Loucy (cell line): ENCODE measurements around the gene IL18RAP.

Experiments
- H2AFZ ChIP-seq: fragments of 200-600 bp; sonication (generic); 2 replicates; pipeline ENCODE4 v1.6.0; 2016; ENCODE audit warnings: antibody characterized with exemption, mild to moderate bottlenecking, low read length, moderate library complexity
- H3F3A ChIP-seq: fragments of 200-600 bp; 2 replicates; pipeline ENCODE4 v1.6.0; 2016; ENCODE audit warnings: antibody characterized with exemption, low read depth, mild to moderate bottlenecking
- H3K27me3 ChIP-seq: fragments of 200-600 bp; sonication (generic); 2 replicates; pipeline ENCODE4 v1.6.1; 2014; ENCODE audit warnings: low read length, mild to moderate bottlenecking; ENCODE audit not compliant: insufficient read depth, poor library complexity, severe bottlenecking
- H3K36me3 ChIP-seq: fragments of 200-600 bp; sonication (generic); 2 replicates; pipeline ENCODE4 v1.6.1; 2016; ENCODE audit warnings: low read length; ENCODE audit not compliant: insufficient read depth
- H3K4me1 ChIP-seq: fragments of 200-600 bp; sonication (generic); 2 replicates; pipeline ENCODE4 v1.5.1; 2014; ENCODE audit warnings: low read length, mild to moderate bottlenecking; ENCODE audit not compliant: insufficient read depth, poor library complexity, severe bottlenecking
- H3K4me2 ChIP-seq: fragments of 200-600 bp; sonication (generic); 2 replicates; pipeline ENCODE4 v1.6.0; 2014; ENCODE audit warnings: antibody characterized with exemption, low read length, low read depth, mild to moderate bottlenecking; ENCODE audit not compliant: poor library complexity, severe bottlenecking
- H3K4me3 ChIP-seq: fragments of 200-600 bp; sonication (generic); 2 replicates; pipeline ENCODE4 v1.5.1; 2014; ENCODE audit warnings: low read length, mild to moderate bottlenecking, mixed read lengths; ENCODE audit not compliant: poor library complexity, severe bottlenecking
- H3K79me2 ChIP-seq: fragments of 200-600 bp; sonication (generic); 2 replicates; pipeline ENCODE4 v1.6.1; 2014; ENCODE audit warnings: low read length; ENCODE audit not compliant: insufficient read depth
- H3K9ac ChIP-seq: fragments of 200-600 bp; sonication (generic); 2 replicates; pipeline ENCODE4 v1.6.0; 2014; ENCODE audit warnings: mild to moderate bottlenecking, low read depth, low read length, moderate library complexity; ENCODE audit not compliant: poor library complexity, severe bottlenecking
- H3K9me2 ChIP-seq: fragments of 200-600 bp; sonication (generic); replicated peaks from 2 replicates; pipeline ENCODE4 v1.6.1; 2016; ENCODE audit warnings: low read depth, low read length, mixed read lengths
- H3K9me3 ChIP-seq: fragments of 200-600 bp; sonication (generic); 2 replicates; pipeline ENCODE4 v1.6.1; 2014; ENCODE audit warnings: mild to moderate bottlenecking, antibody characterized with exemption, low read length, low read depth; ENCODE audit not compliant: insufficient read depth
- H4K20me1 ChIP-seq: fragments of 200-600 bp; sonication (generic); 2 replicates; pipeline ENCODE4 v1.6.0; 2014; ENCODE audit warnings: antibody characterized with exemption, low read length, mild to moderate bottlenecking; ENCODE audit not compliant: insufficient read depth, poor library complexity, severe bottlenecking
- EZH2phosphoT487 ChIP-seq: fragments of 200-600 bp; IDR thresholded peaks from 2 replicates; pipeline ENCODE4 v1.6.1; 2018; ENCODE audit warnings: antibody characterized with exemption, mild to moderate bottlenecking, moderate library complexity, borderline replicate concordance
- TF ChIP-seq, protein P1 (sequence below): fragments of 200-600 bp; sonication (generic); conservative IDR thresholded peaks from 2 replicates; pipeline ENCODE4 v1.5.1; 2014; ENCODE audit warnings: mild to moderate bottlenecking, antibody characterized with exemption, low read length

IL18RAP gene

DNA sequence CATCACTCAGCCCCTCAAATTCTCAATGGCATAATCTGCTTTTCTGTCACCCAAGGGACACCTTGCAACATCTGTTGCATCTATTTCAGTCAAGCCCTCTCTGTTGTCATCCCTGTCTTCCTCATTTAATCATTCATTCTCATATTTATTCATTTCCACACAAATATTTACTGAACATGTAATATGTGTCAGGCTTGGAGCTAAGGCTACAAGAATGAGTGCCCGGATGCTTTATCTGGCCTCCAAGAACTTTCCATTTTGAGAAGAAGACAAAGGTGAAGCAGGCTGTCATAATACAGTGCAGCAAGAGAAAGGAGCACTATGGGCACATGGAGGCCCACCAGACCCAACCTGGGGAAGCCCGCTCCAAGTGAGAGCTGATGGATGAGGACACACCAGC, 15.6 kb downstream of the IL18RAP start:
- H3K79me2 ChIP-seq = peaks cover 24% of the 10 kb centered on the region; the same call in 1 of the 2 replicates
- peaks cover 57% of the 10 kb centered on the region; the same call in 1 of the 2 replicates for H3K36me3 ChIP-seq
- no peaks in the 10 kb centered on the region for H3K9me3 ChIP-seq
- H4K20me1 ChIP-seq = no peaks in the 10 kb centered on the region
- no peak overlapping the region for H3K4me2 ChIP-seq
- no peaks in the 10 kb centered on the region for H3K9me2 ChIP-seq
- no peaks in the 10 kb centered on the region for H3K27me3 ChIP-seq
- peaks cover 43% of the 10 kb centered on the region for H3K4me1 ChIP-seq
- no peak overlapping the region for H3K9ac ChIP-seq
- no peak overlapping the region for H3K4me3 ChIP-seq
- no peak overlapping the region for H2AFZ ChIP-seq
- no peaks in the 10 kb centered on the region for H3F3A ChIP-seq
- TF ChIP-seq, protein P1, sequence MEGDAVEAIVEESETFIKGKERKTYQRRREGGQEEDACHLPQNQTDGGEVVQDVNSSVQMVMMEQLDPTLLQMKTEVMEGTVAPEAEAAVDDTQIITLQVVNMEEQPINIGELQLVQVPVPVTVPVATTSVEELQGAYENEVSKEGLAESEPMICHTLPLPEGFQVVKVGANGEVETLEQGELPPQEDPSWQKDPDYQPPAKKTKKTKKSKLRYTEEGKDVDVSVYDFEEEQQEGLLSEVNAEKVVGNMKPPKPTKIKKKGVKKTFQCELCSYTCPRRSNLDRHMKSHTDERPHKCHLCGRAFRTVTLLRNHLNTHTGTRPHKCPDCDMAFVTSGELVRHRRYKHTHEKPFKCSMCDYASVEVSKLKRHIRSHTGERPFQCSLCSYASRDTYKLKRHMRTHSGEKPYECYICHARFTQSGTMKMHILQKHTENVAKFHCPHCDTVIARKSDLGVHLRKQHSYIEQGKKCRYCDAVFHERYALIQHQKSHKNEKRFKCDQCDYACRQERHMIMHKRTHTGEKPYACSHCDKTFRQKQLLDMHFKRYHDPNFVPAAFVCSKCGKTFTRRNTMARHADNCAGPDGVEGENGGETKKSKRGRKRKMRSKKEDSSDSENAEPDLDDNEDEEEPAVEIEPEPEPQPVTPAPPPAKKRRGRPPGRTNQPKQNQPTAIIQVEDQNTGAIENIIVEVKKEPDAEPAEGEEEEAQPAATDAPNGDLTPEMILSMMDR = no peak
- no peak for TF ChIP-seq EZH2phosphoT487

DNA sequence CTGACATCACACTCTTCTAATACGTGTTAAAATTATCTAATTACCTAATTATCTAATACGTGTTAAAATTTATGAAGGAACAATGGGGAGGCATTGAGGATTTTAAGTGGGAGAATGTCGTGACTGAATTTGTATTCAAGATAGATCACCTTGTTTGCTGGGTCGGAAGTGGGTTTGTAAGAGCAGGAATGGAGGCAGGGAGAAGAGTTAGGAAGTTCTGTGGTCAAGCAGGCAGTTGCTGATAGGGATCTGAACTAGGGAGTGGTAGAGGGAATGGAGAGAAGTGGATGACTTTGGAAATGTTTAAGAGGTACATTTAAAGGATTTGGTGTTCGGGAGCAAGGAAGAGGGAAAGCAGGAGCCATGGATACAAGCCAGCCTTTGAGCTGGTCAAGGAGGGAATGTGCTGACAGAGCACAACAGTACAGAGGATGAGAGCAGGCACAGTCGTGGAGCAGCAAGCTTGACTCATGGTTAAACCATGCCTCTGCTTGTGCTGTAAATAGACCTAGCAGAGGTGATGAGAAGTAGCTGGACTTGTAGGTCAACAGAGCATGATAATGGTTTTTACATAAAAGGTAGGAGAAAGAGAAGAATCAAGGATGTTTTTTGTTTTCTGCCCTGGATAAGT, 16.2 kb downstream of the IL18RAP start:
- TF ChIP-seq EZH2phosphoT487 = no peak
- TF ChIP-seq, protein P1 = no peak
- Histone ChIP-seq H3K79me2 (peaks cover 19% of the 10 kb centered on the region; the same call in 1 of the 2 replicates), H3K4me1 (peaks cover 38% of the 10 kb centered on the region), H4K20me1 (no peaks in the 10 kb centered on the region), H3K27me3 (no peaks in the 10 kb centered on the region), H3F3A (no peaks in the 10 kb centered on the region), H3K36me3 (peaks cover 57% of the 10 kb centered on the region; the same call in 1 of the 2 replicates), H3K4me3 (no peak overlapping the region), H3K9me2 (no peaks in the 10 kb centered on the region), H3K4me2 (no peak overlapping the region), H3K9ac (no peak overlapping the region), H2AFZ (no peak overlapping the region), H3K9me3 (no peaks in the 10 kb centered on the region)

DNA sequence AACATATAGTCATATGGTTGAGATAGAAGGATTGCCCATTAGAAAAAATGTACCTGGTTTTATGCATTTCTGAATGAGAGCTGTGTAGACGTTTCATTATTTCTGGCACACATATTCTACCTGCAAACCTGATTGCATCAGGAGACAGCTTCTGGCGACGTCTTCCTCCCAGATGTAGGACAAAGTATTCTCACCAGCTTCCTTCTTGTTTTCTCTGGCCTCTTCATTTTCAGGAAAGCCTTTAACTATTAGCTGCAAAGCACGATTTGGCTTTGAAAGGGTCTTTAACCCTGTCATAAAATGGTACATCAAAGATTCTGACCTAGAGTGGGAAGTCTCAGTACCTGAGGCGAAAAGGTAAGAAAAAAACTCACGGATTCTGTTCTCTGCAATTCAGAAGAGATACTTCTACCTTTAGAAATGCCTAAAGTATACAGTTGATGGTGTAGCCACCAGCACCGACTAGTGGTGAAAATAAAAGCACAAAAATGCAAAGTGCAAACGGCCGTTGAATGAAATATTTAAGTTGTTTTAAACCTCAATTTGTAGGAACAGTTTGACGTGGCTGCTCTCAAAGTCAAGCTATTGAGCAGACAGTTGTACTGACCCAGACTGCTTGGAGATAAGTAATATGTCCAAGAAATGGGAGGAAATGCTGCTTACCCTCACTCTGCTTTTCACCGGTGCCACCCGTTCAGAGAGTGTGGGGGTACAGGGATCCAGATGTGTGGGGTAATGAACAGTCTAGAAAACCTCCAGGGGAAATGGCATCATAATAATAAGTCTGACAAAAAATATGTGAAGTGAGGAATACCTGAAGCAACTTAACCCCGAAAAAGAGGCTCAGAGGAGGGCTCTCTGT, 20.2 kb downstream of the IL18RAP start:
- Histone ChIP-seq H3K36me3 (peaks cover 72% of the 10 kb centered on the region; the same call in 1 of the 2 replicates), H3K9me3 (no peaks in the 10 kb centered on the region), H3K4me3 (no peak overlapping the region), H3K9me2 (no peaks in the 10 kb centered on the region), H3K4me1 (no peaks in the 10 kb centered on the region), H3F3A (no peaks in the 10 kb centered on the region), H4K20me1 (no peaks in the 10 kb centered on the region), H3K9ac (peak overlapping the region; percentile 10), H3K79me2 (no peaks in the 10 kb centered on the region), H3K27me3 (no peaks in the 10 kb centered on the region), H2AFZ (no peak overlapping the region), H3K4me2 (no peak overlapping the region)
- no peak for TF ChIP-seq EZH2phosphoT487
- TF ChIP-seq, protein P1 = peak; percentile 93
